Keratinocyte (primary cell): Measurements from ENCODE around the gene ANAPC2. TPM values are rescaled to one million over a fixed set of nuclear protein-coding genes. Genes with fewer than 3 reads are reported as not detected.

Experiments
- DNase-seq: peaks from one replicate; pipeline ENCODE4 v3.0.0-alpha.2; 2011; ENCODE audit warnings: low read depth, missing footprints, low spot score
- FAIRE-seq: peaks from 2 replicates; lab custom pipeline; 2011; peaks lifted over from hg19 to GRCh38; lab: Jason Lieb, UNC
- H2AFZ ChIP-seq: 2 replicates; pipeline ENCODE4 v1.6.0; 2012; ENCODE audit warnings: low read length, control low read depth, inconsistent platforms; ENCODE audit not compliant: control insufficient read depth
- H3K27ac ChIP-seq: 2 replicates; pipeline ENCODE4 v1.5.1; 2011; ENCODE audit warnings: low read length; ENCODE audit not compliant: control insufficient read depth, insufficient read depth
- H3K27me3 ChIP-seq: 3 replicates; pipeline ENCODE4 v1.6.0; 2011; ENCODE audit warnings: low read length; ENCODE audit not compliant: control insufficient read depth, insufficient read depth; ENCODE audit errors: extremely low read depth
- H3K36me3 ChIP-seq, 2 experiments: 2 replicates in 1 of 2; 3 replicates in 1 of 2; pipeline ENCODE4 v1.5.1; 2011; ENCODE audit warnings: low read length in 2 of 2, mild to moderate bottlenecking in 1 of 2; ENCODE audit not compliant: control insufficient read depth in 2 of 2, insufficient read depth in 2 of 2; ENCODE audit errors: extremely low read depth in 1 of 2
- H3K4me1 ChIP-seq: 3 replicates; pipeline ENCODE4 v1.5.1; 2011; ENCODE audit warnings: low read length; ENCODE audit not compliant: control insufficient read depth, insufficient read depth; ENCODE audit errors: extremely low read depth
- H3K4me2 ChIP-seq: 3 replicates; pipeline ENCODE4 v1.6.0; 2011; ENCODE audit warnings: low read depth, low read length; ENCODE audit not compliant: control insufficient read depth, insufficient read depth; ENCODE audit errors: extremely low read depth
- H3K4me3 ChIP-seq, 3 experiments: fragments of 200-600 bp in 1 of 3; sonication (generic) in 1 of 3; 2 replicates in 2 of 3; 3 replicates in 1 of 3; pipeline ENCODE4 v1.5.1; 2011 to 2016; ENCODE audit warnings: low read length in 3 of 3, mild to moderate bottlenecking in 3 of 3, control low read depth in 2 of 3, inconsistent platforms in 1 of 3, low read depth in 1 of 3, mixed read lengths in 1 of 3, mixed run types in 1 of 3, moderate library complexity in 1 of 3; ENCODE audit not compliant: control insufficient read depth in 2 of 3, insufficient read depth in 2 of 3; ENCODE audit errors: extremely low read depth in 1 of 3
- H3K79me2 ChIP-seq: 2 replicates; pipeline ENCODE4 v1.6.0; 2012; ENCODE audit warnings: low read length; ENCODE audit not compliant: control insufficient read depth, insufficient read depth
- H3K9ac ChIP-seq: 3 replicates; pipeline ENCODE4 v1.6.0; 2011; ENCODE audit warnings: low read length; ENCODE audit not compliant: control insufficient read depth, insufficient read depth; ENCODE audit errors: extremely low read depth
- H3K9me1 ChIP-seq: 3 replicates; pipeline ENCODE4 v1.6.0; 2011; ENCODE audit warnings: low read length; ENCODE audit not compliant: control insufficient read depth, insufficient read depth; ENCODE audit errors: extremely low read depth
- H3K9me3 ChIP-seq: 2 replicates; pipeline ENCODE4 v1.5.1; 2012; ENCODE audit warnings: low read depth, low read length; ENCODE audit not compliant: control insufficient read depth
- H4K20me1 ChIP-seq: 3 replicates; pipeline ENCODE4 v1.6.0; 2011; ENCODE audit warnings: low read length; ENCODE audit not compliant: control insufficient read depth, insufficient read depth; ENCODE audit errors: extremely low read depth
- CTCF ChIP-seq, 3 experiments: IDR thresholded peaks in 1 of 3; conservative IDR thresholded peaks in 1 of 3; optimal IDR thresholded peaks in 1 of 3; 2 replicates in 2 of 3; 3 replicates in 1 of 3; pipeline versions ENCODE3 to v1.5.1; 2011; ENCODE audit warnings: low read length in 3 of 3, mild to moderate bottlenecking in 3 of 3, moderate library complexity in 2 of 3, control low read depth in 1 of 3, inconsistent platforms in 1 of 3; ENCODE audit not compliant: insufficient read depth in 2 of 3; ENCODE audit errors: extremely low read depth in 1 of 3
- EZH2 ChIP-seq: IDR thresholded peaks from one replicate; pipeline ENCODE4 v1.6.1; 2012; ENCODE audit warnings: inconsistent platforms, mild to moderate bottlenecking, low read length, moderate library complexity
- dilution Hi-C: fragments of 300-500 bp; cut with MboI; formaldehyde crosslinking; loops from one replicate; pipeline ENCODE4 v1.7.0; 2020; ENCODE audit warnings: low sequenced_read_pairs; ENCODE audit not compliant: extremely low pct_ligation_motif_present
- polyA plus RNA-seq, 5 experiments: library from polyadenylated mRNA; depleted of rRNA in 3 of 5; stranded (reverse) in 3 of 5; stranded (forward) in 1 of 5; unstranded in 1 of 5; fragments of >200 nt; gene quantifications; 1 replicate in 1 of 5; 2 replicates in 3 of 5; 3 replicates in 1 of 5; pipeline versions ENCODE4 v1.2.1 to v1.2.3, GENCODE V29; 2011 to 2012; ENCODE audit warnings: missing spikeins in 2 of 5, low read depth in 1 of 5, low replicate concordance in 1 of 5

The ANAPC2 gene
- polyA plus RNA-seq, 1 donor (not counting 4 experiments of a cell fraction or from before 2014, with no cell fraction given), result 11.9 TPM

- H3K27ac ChIP-seq, result peak overlapping the region; percentile 47
- DNase-seq (no peak), FAIRE-seq (no peak)
- H3K79me2 ChIP-seq, result peaks cover 41% of the 10 kb centered on the region
- peak overlapping the region; percentile 64 to 81 (median 71) for H3K4me3 ChIP-seq
- H3K9ac ChIP-seq, result peak overlapping the region; percentile 77
- H3K36me3 ChIP-seq, result no peaks in the 10 kb centered on the region
- no peak for TF ChIP-seq CTCF (optimal IDR thresholded peaks at IDR 0.05 in 1 of 3, IDR thresholded peaks at IDR 0.05 in 1 of 3, conservative IDR thresholded peaks at IDR 0.05 in 1 of 3; ENCODE audit: extremely low read depth in 1 of 3, insufficient read depth in 2 of 3, low read length in 3 of 3)
- TF ChIP-seq EZH2, result no peak
- H3K9me1 ChIP-seq, result no peaks in the 10 kb centered on the region
- H3K27me3 ChIP-seq, result no peaks in the 10 kb centered on the region
- dilution Hi-C loops, result no loop called here
- peak overlapping the region; percentile 93 for H3K4me2 ChIP-seq
- H3K9me3 ChIP-seq, result no peaks in the 10 kb centered on the region
- peak overlapping the region; percentile 71 for H2AFZ ChIP-seq
- peaks cover 39% of the 10 kb centered on the region for H3K4me1 ChIP-seq
- peaks cover 2% of the 10 kb centered on the region for H4K20me1 ChIP-seq
These were observed 13.0 kb upstream of the ANAPC2 start for GRCh38 chr9:137201205-137201868.

- Histone ChIP-seq H3K36me3 (no peaks in the 10 kb centered on the region), H3K4me1 (peaks cover 38% of the 10 kb centered on the region), H3K9me1 (no peaks in the 10 kb centered on the region), H3K4me3 (peak within 1 kb of the TSS; percentile 64 to 81 (median 71)), H2AFZ (peak within 1 kb of the TSS; percentile 71), H4K20me1 (peaks cover 5% of the 10 kb centered on the region), H3K9ac (peak within 1 kb of the TSS; percentile 77), H3K4me2 (peak within 1 kb of the TSS; percentile 93), H3K27ac (peak within 1 kb of the TSS; percentile 47), H3K9me3 (no peaks in the 10 kb centered on the region), H3K79me2 (peaks cover 33% of the 10 kb centered on the region), H3K27me3 (no peaks in the 10 kb centered on the region)
- TF ChIP-seq EZH2 (no peak), CTCF (optimal IDR thresholded peaks at IDR 0.05 in 1 of 3, IDR thresholded peaks at IDR 0.05 in 1 of 3, conservative IDR thresholded peaks at IDR 0.05 in 1 of 3; ENCODE audit: extremely low read depth in 1 of 3, insufficient read depth in 2 of 3, low read length in 3 of 3) (no peak)
- FAIRE-seq (peak; percentile 71), DNase-seq (peak; percentile 94)
- dilution Hi-C loops, result no loop called here
These were observed 12.2 kb upstream of the ANAPC2 start, which contains the start of gene TPRN for GRCh38 chr9:137200311-137201204. Gene TPRN (minus strand): TSS chr9:137200741. CDS start chr9:137200711, 30 bp downstream.
